SU-DHL-6 (cell line): ENCODE results near the gene RBPMS2.

Experiments used
- EZH2phosphoT487 ChIP-seq: fragments of 200-600 bp; sonication (generic), shearing (Covaris generic); conservative IDR thresholded peaks from 2 replicates; pipeline ENCODE4 v1.6.1; 2018; ENCODE audit warnings: mild to moderate bottlenecking, antibody characterized with exemption, low read length, moderate library complexity, mixed read lengths
- TF ChIP-seq, protein P1 (sequence below): fragments of 200-600 bp; sonication (generic); IDR thresholded peaks from one replicate; pipeline ENCODE4 v1.5.1; 2017; ENCODE audit warnings: antibody characterized with exemption, mild to moderate bottlenecking, low read length, moderate library complexity; ENCODE audit not compliant: insufficient read depth, poor library complexity, severe bottlenecking

GRCh38 chr15:64720188-64720587 lies 55.2 kb downstream of the RBPMS2 start:
- TF ChIP-seq, protein P1, sequence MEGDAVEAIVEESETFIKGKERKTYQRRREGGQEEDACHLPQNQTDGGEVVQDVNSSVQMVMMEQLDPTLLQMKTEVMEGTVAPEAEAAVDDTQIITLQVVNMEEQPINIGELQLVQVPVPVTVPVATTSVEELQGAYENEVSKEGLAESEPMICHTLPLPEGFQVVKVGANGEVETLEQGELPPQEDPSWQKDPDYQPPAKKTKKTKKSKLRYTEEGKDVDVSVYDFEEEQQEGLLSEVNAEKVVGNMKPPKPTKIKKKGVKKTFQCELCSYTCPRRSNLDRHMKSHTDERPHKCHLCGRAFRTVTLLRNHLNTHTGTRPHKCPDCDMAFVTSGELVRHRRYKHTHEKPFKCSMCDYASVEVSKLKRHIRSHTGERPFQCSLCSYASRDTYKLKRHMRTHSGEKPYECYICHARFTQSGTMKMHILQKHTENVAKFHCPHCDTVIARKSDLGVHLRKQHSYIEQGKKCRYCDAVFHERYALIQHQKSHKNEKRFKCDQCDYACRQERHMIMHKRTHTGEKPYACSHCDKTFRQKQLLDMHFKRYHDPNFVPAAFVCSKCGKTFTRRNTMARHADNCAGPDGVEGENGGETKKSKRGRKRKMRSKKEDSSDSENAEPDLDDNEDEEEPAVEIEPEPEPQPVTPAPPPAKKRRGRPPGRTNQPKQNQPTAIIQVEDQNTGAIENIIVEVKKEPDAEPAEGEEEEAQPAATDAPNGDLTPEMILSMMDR: no peak
- no peak for TF ChIP-seq EZH2phosphoT487
